NCI-H446 (cell line): ENCODE measurements around the gene CCDC148.

Experiments
- DNase-seq, 2 experiments: peaks; one replicate each; lab custom pipeline; 2025; lab: John Stamatoyannopoulos, UW

Gene CCDC148

GRCh38 chr2:158172719-158173118, 283.8 kb downstream of the CCDC148 start:
- DNase-seq, result no peak

- DNase-seq, result no peak
Observed at GRCh38 chr2:158154596-158154995, 302.0 kb downstream of the CCDC148 start.

- no peak for DNase-seq
Observed at GRCh38 chr2:158153270-158154015, 303.1 kb downstream of the CCDC148 start.

GRCh38 chr2:158144914-158145625, 311.5 kb downstream of the CCDC148 start:
- DNase-seq, result no peak

- no peak for DNase-seq
Observed at GRCh38 chr2:158143703-158144360, 312.7 kb downstream of the CCDC148 start.

GRCh38 chr2:158142568-158143332, 313.8 kb downstream of the CCDC148 start:
- DNase-seq, result no peak

GRCh38 chr2:158142165-158142564, 314.4 kb downstream of the CCDC148 start:
- no peak for DNase-seq

GRCh38 chr2:158140201-158140600, 316.4 kb downstream of the CCDC148 start:
- DNase-seq, result no peak

- no peak for DNase-seq
Observed at GRCh38 chr2:158138255-158138654, 318.3 kb downstream of the CCDC148 start.

- DNase-seq, result no peak
Observed at GRCh38 chr2:158135096-158135495, 321.5 kb downstream of the CCDC148 start.

- no peak for DNase-seq
Observed at GRCh38 chr2:158134655-158135054, 321.9 kb downstream of the CCDC148 start.

GRCh38 chr2:158134055-158134454, 322.5 kb downstream of the CCDC148 start:
- DNase-seq, result no peak

GRCh38 chr2:158131919-158132566, 324.5 kb downstream of the CCDC148 start:
- DNase-seq, result no peak

GRCh38 chr2:158131483-158131912, 325.1 kb downstream of the CCDC148 start:
- no peak for DNase-seq

- DNase-seq, result no peak
Observed at GRCh38 chr2:158130832-158131473, 325.6 kb downstream of the CCDC148 start.

- no peak for DNase-seq
Observed at GRCh38 chr2:158129037-158129436, 327.5 kb downstream of the CCDC148 start.

GRCh38 chr2:158128168-158128973, 328.2 kb downstream of the CCDC148 start:
- DNase-seq, result no peak

- DNase-seq, result no peak
Observed at GRCh38 chr2:158127380-158127804, 329.2 kb downstream of the CCDC148 start.

- DNase-seq, result no peak
Observed at GRCh38 chr2:158125756-158126498, 330.6 kb downstream of the CCDC148 start.
